Measurements from ENCODE around the gene MAFG.

The MAFG gene

DNA sequence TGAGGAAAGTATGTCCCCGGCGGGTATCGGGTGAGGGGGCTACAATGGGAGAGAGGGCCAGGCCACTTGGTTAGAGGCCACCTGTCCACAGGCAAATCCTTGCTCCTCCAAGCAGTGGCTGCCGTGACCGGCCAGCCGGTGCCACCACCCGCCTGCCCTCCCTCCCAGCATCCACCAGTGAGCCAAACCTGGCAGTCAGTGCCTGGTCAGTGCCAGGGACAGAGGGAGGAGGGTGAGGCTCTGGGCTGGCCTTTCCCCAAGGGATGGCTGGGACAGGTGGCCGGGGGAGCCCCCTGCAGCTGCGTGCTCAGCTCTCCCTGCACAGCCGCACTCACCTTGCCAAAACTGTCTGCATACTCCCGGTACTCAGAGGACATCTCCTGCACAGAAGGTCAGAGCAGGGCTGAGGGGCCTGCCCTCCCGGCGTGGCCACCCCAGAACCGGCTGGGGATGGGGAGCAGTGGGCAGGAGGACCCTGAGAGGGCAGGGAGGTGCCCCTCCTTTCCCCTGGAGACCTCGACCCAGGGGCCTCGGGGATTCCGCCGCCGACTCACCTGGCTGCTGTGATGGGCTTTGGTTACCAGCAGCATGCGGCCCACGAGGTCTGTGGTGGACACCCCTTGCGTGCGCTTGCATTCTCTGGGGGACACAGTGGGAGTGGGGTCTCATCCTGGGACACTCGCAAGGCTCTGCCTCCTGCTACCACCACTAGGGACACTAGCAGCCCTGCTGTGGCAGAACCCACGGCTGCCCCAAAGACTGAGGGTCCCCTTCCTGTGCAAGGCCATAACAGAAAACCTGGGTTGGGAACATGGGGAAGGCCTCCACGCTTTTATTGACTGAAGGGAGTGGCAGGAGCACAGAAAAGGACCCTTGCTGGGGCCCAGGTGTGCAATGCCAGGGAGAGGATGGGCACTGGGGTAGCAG is 20.1 kb downstream of the MAFG start:
- FAIRE-seq, result no peak

DNA sequence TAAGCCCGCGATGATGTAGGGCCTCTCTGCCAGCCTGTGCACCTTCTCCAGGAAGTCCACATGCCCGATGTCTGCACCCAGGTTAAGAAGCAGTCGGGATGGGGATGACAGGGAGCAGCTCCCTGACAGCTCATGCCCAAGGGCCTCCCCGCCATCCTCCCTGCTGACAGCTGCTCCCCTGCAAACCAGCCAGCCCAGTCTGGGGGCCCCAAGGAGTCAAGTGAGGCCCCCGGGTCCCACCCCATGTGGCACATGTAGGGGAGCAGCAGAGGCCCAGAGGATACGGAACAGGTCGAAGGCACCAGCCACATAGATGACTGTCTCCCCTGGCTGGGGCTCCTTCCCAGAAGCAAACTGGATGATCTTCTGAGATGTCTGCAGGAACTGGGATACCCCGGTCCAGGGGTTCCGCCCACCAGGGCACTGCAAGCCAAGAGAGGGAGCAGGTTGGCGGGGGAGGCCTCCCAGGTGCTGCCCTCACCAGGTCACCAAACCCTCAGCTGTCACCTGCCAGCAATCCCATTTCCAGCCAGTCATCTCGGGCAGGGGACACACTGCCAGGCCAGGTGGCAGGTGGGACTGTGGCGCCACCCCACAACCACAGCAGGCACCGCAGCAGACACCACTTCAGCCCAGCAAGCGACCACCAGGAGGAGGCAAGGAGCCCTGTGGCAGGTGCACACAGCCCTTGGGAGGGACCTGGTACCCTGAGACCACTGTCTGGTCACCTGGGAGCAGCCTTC is 20.9 kb downstream of the MAFG start:
- no peak for FAIRE-seq

DNA sequence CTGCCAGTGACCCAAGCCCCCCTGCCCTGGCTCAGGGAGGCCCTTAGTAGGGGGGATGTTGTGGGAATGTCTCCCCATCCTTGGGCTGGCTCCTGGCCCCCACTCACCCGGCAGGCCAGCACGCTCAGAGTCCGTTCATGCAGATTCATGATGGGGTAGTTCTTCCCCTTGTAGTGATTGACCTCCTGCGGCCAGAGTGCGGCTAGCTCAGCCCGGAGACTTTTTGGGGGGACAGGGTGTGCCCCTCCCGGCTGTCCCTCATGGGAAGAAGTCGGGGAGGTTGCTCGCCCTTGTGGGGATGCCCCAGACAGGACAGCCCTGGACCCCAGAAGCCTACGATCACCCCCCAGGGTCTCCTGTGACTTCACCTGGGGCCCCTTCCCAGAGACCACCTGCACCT is 21.5 kb downstream of the MAFG start:
- no peak for FAIRE-seq

DNA sequence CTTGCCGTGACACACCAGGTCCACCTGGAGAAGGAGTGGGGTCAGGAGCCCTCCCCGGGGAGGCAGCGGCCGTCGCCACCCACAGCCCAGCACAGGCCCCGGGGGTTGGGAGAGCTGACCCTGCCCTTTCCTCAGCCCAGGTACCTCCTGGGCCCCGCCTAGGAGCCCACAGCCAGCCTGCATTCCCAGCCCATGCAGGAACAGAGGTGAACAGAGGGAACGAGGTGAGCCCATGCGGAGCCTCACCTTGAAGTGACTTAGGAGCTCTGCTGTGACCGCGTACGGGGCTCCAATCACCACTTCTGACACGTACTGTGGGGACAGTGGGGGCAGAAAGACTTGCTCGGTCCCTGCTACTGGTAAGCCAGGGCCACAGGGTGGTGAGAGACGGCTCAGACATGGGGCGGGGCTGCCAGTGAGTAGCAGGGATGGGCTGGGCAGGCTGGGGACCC is 22.1 kb downstream of the MAFG start:
- no peak for FAIRE-seq

DNA sequence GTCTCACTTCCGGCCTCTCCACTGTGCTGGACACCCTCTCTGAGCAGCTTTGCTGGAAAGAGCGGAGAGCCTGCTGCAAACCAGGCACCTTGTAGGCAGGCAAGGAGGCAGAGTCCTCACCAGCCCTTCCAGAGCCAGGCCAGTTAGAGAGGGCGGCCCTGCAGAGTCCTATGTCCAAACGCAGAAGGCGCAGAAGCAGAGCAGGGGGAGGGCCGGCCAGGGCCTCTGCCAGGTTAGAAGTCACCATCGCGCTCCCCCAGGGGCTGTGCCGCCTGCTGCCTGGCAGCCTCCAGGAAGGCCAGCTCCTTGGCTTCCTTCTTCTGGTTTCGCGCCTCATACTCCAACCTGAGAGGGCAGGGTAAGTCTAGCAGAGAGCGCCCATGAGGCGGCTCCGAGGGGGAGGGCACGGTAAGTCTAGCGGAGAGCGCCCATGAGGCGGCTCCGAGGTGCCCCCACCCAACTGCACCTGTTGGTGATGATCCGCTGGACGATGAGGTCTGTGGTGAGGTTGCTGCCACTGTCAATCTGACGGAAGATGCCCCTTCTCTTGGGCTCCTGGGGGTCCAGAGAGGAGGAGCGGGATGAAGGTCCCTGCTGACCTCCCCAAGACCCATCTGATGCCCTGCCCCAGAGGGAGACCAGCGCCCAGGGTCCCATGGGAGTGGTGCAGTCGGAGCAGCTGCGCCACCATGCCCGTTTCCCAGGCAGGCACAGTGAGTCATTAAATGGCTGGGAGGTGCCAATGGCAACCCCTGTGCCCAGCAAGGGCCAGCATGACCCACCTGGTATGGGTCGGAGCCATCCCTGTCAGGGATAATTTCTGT is 22.7 kb downstream of the MAFG start:
- no peak for FAIRE-seq

DNA sequence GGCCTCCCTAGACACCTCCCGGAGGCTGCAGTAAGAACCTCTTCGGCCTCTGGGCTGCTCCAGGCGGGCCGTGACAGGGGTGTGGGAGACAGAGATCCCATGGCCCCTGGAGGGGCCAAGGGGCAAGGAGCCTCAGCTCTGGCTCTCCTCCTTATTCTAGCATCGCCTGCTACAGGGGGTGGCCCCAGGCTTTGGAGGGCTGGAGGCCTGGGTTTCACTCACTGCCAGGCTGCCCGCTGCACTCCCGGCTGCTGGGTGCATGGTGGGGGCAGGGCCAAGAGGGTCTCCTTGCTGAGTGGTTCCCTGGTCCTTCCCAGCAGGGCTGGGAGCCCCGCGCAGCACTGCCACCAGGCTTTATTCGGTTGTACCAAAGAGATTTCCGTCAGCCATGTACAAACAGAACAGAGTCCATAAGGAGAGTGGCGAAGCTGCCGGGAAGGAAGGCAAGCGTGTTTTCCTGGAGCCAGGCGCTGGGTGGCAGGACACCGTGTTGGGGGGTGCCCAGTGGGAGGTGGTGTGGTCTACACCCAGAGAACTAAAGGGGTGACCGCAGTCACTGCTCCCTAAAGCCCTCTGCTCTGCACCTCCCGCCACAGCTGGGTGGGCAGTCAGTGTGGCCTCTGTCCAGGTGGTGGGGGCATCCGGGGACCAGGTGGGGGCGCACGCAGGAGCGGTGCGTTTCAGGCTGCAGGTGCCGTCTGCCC is 23.5 kb downstream of the MAFG start:
- no peak for FAIRE-seq

DNA sequence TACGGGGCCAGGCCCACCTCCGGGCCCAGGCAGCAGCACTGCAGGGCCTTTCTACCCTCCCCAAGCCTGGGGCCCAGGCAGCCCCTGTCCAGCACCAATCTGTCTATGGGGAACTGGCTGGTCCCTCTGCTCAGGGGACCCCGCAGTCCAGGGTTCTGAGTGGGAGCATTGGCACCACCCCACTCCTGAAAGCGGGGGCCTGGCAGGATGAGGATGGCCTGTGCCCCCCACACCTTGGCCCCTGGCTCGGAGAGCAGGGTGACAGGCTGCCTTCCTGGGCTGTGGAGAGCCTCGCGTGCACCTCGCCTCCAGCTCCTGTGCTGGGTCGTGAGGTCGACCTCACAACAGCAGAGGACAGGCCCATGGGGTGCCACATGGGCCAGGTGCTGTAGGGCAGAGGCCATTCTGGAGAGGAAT is 24.1 kb downstream of the MAFG start:
- no peak for FAIRE-seq

DNA sequence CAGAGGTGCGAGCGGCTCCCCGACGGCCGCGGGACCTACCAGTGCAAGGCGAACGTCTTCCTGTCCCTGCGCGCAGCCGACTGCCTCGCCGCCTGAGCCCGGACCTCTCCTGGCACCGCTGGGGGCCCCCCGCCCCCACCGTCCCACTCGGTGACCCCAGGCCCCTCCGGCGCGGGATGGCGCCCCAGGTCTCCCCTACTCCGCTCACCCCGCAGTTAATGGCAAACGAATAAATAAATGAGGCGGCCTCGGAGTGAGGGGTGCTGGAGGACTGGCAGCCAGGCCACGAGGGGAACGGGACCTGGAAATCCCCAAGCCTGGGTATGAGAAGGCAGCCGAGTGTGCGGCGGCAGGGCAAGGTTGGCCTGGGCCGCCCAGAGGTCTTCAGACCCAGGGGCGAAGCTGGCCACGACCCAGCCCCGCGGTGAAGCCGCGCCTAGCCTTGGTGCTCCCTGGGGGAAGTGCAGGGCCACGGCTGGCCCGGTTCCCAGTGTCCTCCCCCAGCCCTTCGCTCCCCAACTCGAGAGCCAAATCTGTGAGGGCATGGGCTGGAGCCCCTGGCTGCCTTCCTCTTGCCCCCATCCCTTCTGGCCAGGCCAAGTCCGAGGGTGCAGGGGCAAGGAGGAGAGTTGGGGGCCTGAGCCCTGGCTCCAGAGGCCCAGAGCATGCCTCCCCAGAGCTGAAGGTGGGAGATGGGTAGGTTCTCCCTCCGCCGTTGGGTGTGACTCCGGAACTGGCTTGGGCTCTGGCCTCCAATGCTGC is 24.7 kb downstream of the MAFG start:
- FAIRE-seq, result no peak

DNA sequence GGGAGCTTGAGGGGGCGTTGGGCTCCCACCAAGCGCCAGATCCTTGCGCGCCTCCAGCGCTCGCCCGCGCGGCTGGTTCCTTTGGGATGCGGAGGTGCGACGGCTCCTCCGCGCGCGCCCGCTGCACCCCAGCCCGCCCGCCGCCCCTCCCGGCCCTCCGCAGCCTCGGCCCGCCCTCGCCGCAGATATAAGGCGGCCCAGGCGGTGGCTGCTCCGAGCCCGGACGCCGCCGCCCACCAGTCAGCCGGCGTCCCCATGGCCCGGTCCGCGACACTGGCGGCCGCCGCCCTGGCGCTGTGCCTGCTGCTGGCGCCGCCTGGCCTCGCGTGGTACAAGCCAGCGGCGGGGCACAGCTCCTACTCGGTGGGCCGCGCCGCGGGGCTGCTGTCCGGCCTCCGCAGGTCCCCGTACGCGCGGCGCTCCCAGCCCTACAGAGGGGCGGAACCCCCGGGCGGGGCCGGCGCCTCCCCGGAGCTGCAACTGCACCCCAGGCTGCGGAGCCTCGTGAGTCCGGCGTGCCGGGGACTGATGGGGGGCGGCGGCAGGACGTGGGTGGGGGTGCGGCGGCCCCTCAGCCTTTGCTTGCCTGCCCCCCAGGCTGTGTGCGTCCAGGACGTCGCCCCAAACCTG is 25.4 kb downstream of the MAFG start, which contains the start of gene NPB:
Gene NPB, plus strand, starts transcription at position 216 of the 630 bp plus-strand sequence. Its CDS starts 40 bp downstream, at position 256.
- FAIRE-seq, result no peak

DNA sequence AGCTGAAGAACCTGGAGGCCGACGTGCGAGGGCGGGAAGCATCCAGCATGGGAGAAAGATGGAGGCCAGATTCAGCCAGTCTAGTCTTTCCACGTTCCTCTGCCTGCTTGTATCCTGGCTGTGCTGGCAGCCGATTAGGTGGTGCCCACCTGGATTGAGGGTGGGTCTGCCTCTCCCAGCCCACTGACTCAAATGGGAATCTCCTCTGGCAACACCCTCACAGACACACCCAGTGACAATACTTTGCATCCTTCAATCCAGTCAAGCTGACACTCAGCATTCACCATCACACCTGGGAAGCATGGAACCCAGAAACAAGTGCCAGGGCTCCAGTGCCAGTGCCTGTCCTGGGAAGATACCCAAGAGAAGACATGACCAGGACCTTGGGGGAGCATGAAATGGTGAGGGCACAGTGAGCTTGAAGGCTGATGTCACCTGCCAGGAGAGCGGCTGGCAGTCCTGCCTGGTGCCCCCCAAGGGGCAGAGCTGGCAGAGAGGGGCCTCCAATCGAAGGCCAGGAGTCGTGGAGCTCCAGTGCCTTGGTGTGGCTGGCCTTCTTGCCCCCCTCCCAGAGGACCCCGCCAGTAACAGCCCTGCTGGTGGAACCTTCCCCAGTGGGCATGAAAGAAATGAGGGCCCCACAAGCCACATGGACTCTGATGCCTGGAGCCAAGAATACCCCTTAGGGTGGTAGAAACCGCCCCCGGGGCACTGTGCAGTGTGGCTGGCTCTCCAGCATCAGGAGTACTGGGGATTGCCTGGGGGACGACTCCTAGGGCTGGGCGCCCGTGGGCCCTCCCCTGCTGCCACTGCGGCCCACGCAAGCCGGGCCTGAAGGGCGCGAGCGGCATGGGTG is 26.1 kb downstream of the MAFG start:
- FAIRE-seq, result no peak

DNA sequence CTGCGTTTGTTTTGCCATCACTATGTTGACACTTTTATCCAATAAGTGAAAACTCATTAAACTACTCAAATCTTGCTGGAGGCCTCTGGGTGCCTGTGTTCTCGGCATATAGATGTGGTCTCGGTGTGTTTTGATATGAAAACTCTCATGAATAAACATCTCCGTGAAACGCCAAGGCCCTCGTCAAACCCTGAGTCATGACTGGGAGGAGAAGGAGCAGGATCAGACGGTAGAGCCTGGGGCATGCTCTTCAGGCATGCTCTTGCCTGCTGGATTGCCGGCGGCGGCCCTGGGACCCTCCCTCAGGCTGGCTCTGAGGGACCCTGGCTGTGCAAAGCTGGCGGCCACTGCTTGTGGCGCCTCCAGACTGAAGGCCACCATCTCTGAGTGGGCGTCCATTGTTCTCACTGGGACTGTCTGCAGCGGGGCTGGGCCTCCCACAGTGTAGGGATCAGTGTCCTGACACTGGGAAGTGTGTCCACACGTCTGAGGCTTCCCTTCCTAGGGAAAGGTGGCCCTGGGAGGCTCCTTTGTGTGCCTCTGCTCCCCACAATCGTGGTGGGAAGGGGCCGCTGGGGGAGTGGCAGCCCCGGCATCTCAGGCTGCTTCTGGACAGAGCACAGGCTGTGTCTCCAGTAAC is 27.2 kb downstream of the MAFG start:
- no peak for FAIRE-seq

DNA sequence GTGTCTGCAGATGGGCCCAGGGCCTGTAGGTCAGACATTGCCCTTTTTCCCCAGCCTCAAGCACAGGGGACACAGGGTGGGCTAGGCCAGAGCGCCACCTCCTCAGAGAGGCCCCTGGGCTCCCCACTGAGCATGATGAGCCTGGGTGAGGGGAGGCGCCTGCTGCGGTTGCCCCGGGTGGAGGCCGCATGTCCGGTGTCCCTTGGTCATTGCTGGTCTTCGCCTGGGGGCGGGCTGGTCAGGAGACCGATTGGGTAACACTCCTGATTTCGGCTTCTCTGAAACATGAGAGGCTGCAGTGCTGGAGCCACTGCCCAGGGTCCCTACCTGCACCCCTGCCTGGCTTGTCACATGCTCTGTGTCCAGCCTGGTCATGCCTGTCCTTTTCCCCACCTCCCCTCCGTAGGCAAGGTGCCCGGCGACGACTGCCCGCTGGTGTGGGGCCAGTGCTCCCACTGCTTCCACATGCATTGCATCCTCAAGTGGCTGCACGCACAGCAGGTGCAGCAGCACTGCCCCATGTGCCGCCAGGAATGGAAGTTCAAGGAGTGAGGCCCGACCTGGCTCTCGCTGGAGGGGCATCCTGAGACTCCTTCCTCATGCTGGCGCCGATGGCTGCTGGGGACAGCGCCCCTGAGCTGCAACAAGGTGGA is 27.9 kb downstream of the MAFG start:
- FAIRE-seq, result no peak

DNA sequence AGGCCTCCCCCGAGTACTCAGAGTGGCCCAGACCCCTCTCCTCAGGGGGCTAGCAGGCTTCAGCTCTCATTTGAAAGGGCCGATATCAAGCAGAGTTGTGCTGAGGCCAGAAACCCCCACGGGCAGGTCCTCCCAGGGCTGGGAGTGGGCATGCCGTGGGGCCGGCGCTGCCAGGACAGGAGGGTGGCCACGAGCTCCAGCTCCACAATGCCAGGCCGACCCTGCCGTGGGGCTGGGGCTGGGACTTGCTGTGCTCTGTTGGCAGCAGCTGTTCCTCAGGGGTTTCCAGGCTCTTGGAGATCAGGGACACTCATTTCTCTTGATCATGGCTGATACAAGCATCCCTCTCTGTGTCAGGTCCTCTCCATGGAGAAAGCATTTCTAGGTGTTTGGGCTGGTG is 28.6 kb downstream of the MAFG start:
- no peak for FAIRE-seq

DNA sequence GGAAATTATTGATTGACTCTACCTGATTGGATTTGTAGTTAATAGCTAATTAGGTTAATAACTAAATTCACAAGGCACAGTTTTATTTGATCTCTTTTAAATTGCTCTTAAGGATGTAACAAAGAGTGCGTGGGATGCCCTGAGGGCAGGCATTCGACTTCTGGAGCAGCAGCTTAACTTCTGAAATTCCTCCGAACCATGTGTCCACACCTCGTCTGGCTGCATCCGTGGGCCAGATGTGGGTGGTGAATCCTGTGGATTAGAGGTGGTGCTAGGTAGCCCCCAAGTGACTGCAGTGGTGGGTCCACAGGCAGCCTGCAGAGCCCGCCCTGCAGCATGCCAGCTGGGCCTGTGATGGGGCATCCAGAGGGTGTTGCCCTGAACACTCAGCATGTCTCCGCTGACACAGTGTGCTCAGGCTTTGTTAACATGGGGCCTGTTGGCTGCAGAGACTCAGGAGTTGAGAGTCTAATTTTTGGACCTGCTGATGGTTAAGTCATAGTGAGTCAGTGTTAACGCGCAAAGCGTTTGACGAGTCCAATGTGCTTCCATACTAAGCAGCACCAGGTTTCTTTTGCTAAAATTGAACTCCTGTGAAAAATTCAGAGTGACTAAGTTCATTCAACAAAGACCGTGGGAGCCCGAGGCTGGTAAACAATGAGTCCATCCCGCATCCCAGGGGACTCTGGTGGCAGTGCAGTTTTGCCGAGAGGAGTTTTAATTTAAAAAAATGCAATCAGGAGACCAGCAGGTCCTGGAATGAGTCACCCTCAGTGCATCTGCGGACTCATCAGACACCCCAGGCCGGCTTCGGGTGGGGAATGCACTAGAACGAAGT is 29.3 kb downstream of the MAFG start:
- FAIRE-seq, result peak; percentile 98

DNA sequence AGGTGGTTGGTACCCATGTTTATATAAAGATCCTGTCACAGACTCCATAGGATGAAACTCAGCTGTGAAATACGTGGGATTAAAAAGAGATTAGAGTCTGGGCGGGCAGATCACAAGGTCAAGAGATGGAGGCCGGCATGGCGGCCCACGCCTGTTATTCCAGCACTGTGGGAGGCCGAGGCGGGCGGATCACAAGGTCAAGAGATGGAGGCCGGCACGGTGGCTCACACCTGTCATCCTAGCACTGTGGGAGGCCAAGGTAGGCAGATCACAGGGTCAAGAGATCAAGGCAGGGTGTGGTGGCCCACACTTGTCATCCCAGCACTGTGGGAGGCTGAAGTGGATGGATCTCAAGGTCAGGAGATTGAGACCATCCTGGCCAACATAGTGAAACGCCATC is 32.1 kb downstream of the MAFG start:
- no peak for FAIRE-seq

DNA sequence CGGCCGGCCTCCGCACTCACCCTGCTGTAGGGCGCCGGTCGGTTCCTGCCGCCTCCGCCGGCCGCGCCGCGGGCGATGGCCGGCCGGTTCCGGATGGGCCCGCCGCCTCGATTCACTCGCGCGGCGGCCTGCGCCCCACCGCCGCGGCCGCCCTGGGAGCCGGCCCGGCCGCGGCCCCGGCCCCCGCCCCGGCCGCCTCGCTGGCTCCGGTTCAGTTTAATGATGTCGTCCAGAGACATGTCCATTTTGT is 36.3 kb downstream of the MAFG start:
- FAIRE-seq, result no peak

DNA sequence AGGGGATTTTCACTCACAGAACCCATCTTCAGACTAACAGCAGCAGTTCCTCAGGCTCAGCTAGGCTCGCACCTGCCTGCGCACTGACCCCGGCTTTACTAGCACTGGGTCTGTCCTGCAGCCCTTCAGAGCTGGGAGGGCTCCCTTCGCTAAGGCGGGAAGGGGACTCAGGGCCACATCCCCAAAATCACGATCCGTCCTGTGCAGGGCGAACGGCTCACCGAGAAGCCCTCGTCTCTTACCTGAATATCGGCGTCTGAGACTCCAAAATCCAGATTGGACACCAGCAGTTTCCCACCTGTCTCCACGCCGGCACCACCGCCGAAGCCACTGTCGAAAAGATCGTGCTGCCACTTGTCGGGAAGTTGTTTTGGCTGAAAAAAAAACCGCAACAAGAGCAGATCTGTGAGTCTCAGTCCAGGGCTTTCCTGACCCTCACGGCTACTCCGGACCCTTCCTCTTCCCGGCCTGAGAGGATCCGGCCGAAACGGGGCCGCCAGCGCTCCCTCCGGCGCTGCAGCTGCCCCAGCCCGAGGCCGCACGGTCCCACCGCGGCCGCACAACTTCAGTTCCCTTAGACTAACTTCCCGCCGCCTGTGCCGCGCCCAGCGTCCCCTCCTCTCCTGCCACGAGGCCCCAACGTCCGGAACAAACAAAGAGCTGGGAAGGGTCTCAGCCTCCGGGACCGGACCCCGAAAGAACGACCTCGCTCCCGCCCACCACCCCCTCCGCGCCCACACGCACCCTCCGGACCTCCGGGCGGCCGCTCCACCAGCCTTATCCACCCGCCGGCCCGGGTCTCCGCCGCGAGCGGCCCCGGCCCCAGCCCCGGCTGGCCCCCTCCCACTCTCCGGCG is 36.9 kb downstream of the MAFG start:
- no peak for FAIRE-seq

Measured in G401.6 (cell line).